Measurements from ENCODE around the gene PPM1G.

PPM1G gene

DNA sequence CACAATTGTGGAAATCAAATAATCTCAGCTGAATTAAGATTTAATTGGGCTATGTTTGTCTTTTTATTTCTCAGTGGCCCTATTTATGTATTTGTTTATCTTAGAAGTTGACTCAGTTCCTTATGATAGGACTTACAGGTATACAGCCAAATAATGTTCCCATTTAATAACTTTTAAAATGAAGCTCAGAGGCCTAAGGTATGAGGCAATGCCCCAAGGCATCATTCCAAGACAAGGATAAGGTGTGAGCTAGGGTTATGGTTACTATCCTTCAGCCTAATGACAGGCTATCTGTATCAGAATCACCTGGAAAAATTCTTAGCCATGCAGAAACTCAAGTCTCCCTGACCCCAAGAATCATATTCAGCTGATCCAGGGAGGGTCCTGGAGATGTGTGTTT, 11.6 kb upstream of the PPM1G start:
- TF ChIP-seq CTCF (conservative IDR thresholded peaks at IDR 0.05; ENCODE audit: control insufficient read depth, insufficient read depth, low read depth, low read length), result no peak
- H3K4me3 ChIP-seq (ENCODE audit: control insufficient read depth, low read depth, low read length), result no peak overlapping the region
- DNase-seq (ENCODE audit: low read depth), result no peak

GRCh38 chr2:27416151-27416550, 6.8 kb upstream of the PPM1G start:
- H3K4me3 ChIP-seq (ENCODE audit: control insufficient read depth, low read depth, low read length), result no peak overlapping the region
- TF ChIP-seq CTCF (conservative IDR thresholded peaks at IDR 0.05; ENCODE audit: control insufficient read depth, insufficient read depth, low read depth, low read length), result no peak
- no peak for DNase-seq (ENCODE audit: low read depth)

- H3K4me3 ChIP-seq (ENCODE audit: control insufficient read depth, low read depth, low read length), result no peak overlapping the region
- TF ChIP-seq CTCF (conservative IDR thresholded peaks at IDR 0.05; ENCODE audit: control insufficient read depth, insufficient read depth, low read depth, low read length), result no peak
- no peak for DNase-seq (ENCODE audit: low read depth)
Measured at GRCh38 chr2:27412419-27413152, 3.2 kb upstream of the PPM1G start.

DNA sequence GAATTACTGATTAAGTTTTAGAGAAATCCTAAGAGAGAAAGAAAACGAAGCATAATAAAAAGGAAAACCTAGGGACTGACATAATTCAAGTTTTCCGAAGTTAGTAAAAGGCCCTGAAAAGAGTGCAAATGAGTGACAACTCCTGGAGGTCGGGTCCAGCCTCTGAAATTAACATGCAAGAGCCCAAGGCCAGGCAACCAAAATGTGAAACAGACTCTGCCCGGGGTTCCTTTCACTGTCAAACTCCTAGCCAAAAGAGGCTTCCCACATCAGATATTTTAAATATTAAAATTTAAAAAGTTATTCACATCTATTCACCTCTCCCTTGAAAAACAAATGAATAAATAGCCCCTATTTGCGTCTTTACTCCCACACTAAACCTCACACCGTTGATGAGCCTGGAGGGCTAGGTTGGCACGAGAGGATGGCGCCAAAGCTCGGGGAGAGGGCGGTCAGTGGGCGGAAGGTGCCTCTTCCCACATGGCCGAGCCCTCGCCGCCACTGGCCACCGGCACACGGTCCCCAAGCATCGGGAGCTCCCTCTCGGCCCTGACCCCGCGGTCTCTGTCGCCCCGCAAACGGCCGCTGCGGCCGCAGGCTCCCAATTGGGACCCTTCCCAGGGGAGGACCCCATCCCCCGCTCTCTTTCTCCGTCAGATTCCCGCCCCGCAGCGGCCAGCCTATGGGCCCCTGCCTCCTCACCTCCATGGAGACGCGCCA, 630 bp downstream of the PPM1G start:
- DNase-seq (ENCODE audit: low read depth), result no peak
- TF ChIP-seq CTCF (conservative IDR thresholded peaks at IDR 0.05; ENCODE audit: control insufficient read depth, insufficient read depth, low read depth, low read length), result no peak
- peak overlapping the region; percentile 85 for H3K4me3 ChIP-seq (ENCODE audit: control insufficient read depth, low read depth, low read length)

DNA sequence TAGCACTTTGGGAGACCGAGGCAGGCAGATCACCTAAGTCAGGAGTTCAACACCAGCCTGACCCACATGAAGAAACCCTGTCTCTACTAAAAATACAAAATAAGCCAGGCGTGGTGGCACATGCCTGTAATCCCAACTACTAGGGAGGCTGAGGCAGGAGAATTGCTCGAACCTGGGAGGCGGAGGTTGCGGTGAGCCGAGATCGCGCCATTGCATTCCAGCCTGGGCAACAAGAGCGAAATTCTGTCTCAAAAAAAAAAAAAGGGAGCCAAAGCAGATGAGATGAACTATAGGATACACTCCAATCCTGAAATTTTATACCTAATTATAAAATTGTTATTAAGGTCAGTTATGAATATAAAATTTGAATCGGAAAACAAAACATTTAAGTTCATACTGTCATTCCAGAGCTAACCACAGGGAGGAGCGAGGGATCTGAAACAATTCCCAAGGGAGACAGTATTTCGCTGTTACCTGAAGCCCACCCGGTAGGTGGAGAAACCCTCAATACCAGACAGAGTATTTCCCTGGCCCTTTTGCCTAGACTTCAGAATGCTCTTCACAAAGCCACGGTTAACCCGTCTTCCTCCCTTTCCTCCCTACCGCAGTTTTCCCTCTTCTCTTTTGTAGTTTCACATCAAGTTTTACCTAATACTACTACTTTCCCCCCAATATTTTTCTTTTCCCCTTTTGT, 1.4 kb downstream of the PPM1G start:
- H3K4me3 ChIP-seq (ENCODE audit: control insufficient read depth, low read depth, low read length), result peak overlapping the region; percentile 85
- DNase-seq (ENCODE audit: low read depth), result peak; percentile 70
- TF ChIP-seq CTCF (conservative IDR thresholded peaks at IDR 0.05; ENCODE audit: control insufficient read depth, insufficient read depth, low read depth, low read length), result peak; percentile 68

GRCh38 chr2:27400348-27401135, 8.8 kb downstream of the PPM1G start:
- TF ChIP-seq CTCF (conservative IDR thresholded peaks at IDR 0.05; ENCODE audit: control insufficient read depth, insufficient read depth, low read depth, low read length), result no peak
- H3K4me3 ChIP-seq (ENCODE audit: control insufficient read depth, low read depth, low read length), result no peak overlapping the region
- no peak for DNase-seq (ENCODE audit: low read depth)
